Stimulated activated memory B cell treated with anti-CD40 and anti-IgM and Interleukin-4, amounts not matched to agents 10 μg/mL and 1 μg/mL and 100 μg/mL, for 72 hours (primary cell): Measurements from ENCODE around the gene NUDT5.

Experiments used
- ATAC-seq: fragments of 150-1000 bp; cut with Tn5 transposase; 2 replicates; pipeline ENCODE4 v1.10.0; 2021
- H3K27ac Mint-ChIP-seq: one replicate; pipeline ENCODE4 v1.8.0; 2022; ENCODE audit warnings: mild to moderate bottlenecking, mixed read lengths
- H3K27me3 Mint-ChIP-seq: one replicate; pipeline ENCODE4 v1.8.0; 2022; ENCODE audit warnings: mixed read lengths
- H3K36me3 Mint-ChIP-seq: one replicate; pipeline ENCODE4 v1.8.0; 2022; ENCODE audit warnings: mixed read lengths
- H3K4me1 Mint-ChIP-seq: one replicate; pipeline ENCODE4 v1.8.0; 2022; ENCODE audit warnings: mixed read lengths
- H3K4me3 Mint-ChIP-seq: one replicate; pipeline ENCODE4 v1.8.0; 2022; ENCODE audit warnings: mild to moderate bottlenecking, moderate library complexity, mixed read lengths
- H3K9me3 Mint-ChIP-seq: one replicate; pipeline ENCODE4 v1.8.0; 2022; ENCODE audit warnings: mixed read lengths

The NUDT5 gene

DNA sequence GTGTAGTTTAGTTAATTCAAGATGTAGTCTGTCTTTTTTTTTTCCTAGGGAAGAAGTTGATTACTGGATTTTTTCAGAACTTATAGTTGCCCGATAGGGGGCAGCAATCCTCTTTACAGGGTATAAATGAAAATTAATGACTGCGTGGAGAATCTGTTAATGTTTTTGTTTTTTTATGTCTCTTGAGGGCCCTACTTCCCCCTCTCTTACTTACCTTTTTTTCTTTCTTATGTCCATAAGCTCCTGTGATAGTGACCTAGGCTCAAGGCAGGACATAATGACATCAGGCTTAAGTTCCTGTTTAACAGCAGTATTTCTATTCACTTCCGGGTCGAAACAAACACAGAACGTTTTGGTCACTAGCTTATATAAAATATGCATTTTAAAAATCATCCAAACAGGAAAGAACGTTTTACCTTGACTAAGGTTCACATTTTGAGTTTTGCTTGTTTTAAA is 19.1 kb upstream of the NUDT5 start:
- Mint-ChIP-seq H3K4me3 (peak overlapping the region; percentile 45), H3K9me3 (no peaks in the 10 kb centered on the region), H3K36me3 (peaks cover 50% of the 10 kb centered on the region), H3K27ac (peak overlapping the region; percentile 80), H3K4me1 (peaks cover 20% of the 10 kb centered on the region), H3K27me3 (no peaks in the 10 kb centered on the region)
- ATAC-seq = no peak

DNA sequence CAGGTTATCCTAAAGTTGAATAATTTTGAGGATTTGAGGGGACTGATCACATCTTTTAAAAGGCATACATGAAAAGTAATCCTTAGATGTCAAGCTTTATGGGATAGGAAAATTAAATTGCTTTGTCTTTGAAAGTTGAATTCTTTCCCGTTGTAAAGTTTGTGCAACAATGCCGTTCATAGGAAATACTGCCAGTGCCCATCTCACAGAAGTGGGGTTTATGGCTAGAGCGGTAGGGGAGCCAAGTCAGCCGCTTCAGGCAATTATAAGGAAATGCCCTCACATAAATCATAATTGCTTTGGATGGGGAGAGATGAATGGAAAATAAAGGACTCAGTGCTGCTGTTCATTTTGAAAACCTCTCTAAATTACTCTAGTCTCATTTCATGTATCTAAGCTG is 18.4 kb upstream of the NUDT5 start:
- peak overlapping the region; percentile 80 for H3K27ac Mint-ChIP-seq

DNA sequence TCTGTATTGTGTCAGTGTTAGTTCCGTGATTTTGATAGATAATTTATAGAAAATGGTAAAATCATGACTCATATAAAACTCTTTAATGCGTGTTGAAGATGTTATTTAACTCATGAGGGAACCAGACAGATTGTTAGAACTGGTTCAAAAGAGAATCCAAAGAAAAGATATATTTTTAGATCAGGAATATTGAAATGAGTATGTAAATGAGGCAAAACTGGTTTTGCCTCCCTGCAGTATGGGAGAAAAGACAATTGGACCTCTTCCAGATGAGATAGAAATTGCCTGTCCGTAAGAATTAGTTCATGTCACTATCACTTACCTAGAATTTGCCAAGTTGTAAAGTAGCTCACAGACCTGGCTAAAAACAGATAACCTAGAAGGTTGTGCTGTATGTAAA is 17.9 kb upstream of the NUDT5 start:
- peaks cover 49% of the 10 kb centered on the region for H3K36me3 Mint-ChIP-seq
- no peak overlapping the region for H3K4me3 Mint-ChIP-seq

More for the DNA sequence above, 18.4 kb upstream of the NUDT5 start:
- Mint-ChIP-seq H3K36me3 (peaks cover 49% of the 10 kb centered on the region), H3K4me3 (no peak overlapping the region), H3K27me3 (no peaks in the 10 kb centered on the region), H3K9me3 (no peaks in the 10 kb centered on the region), H3K4me1 (peaks cover 24% of the 10 kb centered on the region)
- ATAC-seq = no peak

DNA sequence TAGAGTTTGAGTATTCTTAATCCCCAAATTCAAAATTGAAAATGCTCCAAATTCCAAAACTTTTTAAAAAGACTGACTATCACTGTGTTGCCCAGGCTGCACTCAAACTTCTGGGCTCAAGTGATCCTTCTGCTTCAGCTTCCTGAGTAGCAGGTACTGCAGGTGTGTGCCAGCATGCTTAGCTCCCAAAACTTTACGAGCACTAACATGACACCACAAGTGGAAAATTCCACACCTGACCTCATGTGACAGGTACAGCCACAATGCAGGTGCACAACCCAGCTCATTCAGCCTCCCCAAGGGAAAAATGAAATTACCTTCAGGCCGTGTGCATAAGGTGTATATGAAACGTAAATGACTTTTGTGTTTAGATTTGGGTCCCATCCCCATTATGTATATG is 16.8 kb upstream of the NUDT5 start:
- H3K27me3 Mint-ChIP-seq = no peaks in the 10 kb centered on the region
- peak overlapping the region; percentile 40 for H3K27ac Mint-ChIP-seq
- no peak overlapping the region for H3K4me3 Mint-ChIP-seq
- H3K36me3 Mint-ChIP-seq = peaks cover 57% of the 10 kb centered on the region
- peaks cover 37% of the 10 kb centered on the region for H3K4me1 Mint-ChIP-seq
- no peaks in the 10 kb centered on the region for H3K9me3 Mint-ChIP-seq
- ATAC-seq = no peak

More for the DNA sequence above, 17.9 kb upstream of the NUDT5 start:
- Mint-ChIP-seq H3K27me3 (no peaks in the 10 kb centered on the region), H3K4me1 (peaks cover 28% of the 10 kb centered on the region), H3K27ac (peak overlapping the region; percentile 80), H3K9me3 (no peaks in the 10 kb centered on the region)
- no peak for ATAC-seq

DNA sequence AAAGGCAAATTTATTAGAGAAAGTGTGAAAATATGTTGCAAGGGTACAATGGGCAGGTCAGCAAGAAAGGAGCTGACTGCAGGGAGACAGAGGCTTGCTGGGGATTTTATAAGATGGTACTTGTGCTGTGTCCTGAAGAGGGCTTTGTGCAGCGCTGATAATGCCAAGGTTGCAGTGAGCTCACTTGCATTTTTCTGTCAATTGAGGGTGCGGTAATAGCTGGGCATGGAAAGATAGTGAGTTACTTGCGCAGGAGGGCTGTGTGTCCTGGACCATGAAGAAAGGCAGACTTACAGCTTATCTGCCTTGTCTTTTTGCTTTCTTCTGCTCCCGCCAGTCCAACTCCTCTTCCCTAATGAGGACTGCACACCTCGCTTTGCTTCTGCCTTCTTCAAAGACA is 12.8 kb upstream of the NUDT5 start:
- peaks cover 67% of the 10 kb centered on the region for H3K36me3 Mint-ChIP-seq
- no peak for ATAC-seq
- no peaks in the 10 kb centered on the region for H3K27me3 Mint-ChIP-seq
- H3K4me1 Mint-ChIP-seq = peaks cover 30% of the 10 kb centered on the region
- no peak overlapping the region for H3K4me3 Mint-ChIP-seq
- H3K9me3 Mint-ChIP-seq = no peaks in the 10 kb centered on the region
- peak overlapping the region; percentile 28 for H3K27ac Mint-ChIP-seq

DNA sequence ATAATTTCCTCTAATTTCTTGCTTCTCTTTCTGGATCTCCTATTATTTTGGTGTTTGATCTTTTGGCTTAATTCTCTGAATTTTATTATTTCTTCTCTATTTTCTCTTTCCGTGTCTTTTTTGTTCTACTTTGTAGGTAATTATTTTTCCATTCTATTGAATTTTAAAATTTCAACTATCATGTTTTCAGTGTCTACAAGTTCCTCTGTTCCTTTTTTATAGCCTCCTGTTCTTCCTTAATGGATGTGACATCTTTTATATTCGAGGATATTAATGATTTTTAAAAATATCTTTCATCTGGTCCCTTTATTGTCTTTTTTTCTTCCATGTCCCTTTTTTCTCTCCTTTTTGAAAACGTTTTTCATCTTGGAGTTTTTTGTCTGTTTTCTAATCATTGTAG is 11.4 kb upstream of the NUDT5 start:
- H3K36me3 Mint-ChIP-seq = peaks cover 63% of the 10 kb centered on the region
- H3K27me3 Mint-ChIP-seq = no peaks in the 10 kb centered on the region
- peaks cover 42% of the 10 kb centered on the region for H3K4me1 Mint-ChIP-seq
- ATAC-seq = no peak
- H3K4me3 Mint-ChIP-seq = no peak overlapping the region
- no peaks in the 10 kb centered on the region for H3K9me3 Mint-ChIP-seq
- peak overlapping the region; percentile 36 for H3K27ac Mint-ChIP-seq

DNA sequence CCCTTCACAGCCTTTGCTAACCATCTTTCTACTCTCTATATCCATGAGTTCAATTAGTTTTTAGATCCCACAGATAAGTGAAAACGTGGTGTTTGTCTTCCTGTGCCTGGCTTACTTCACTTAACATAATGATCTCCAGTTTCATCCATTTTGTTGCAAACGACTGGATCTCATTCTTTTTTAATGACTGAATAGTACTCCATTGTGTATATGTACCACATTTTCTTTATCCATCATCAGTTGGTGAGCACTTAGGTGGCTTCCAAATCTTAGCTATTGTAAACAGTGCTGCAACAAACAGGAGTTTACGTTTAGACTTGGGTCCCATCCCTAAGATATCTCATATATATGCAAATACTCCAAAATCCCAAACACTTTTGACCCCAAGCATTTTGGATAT is 9.4 kb upstream of the NUDT5 start:
- Mint-ChIP-seq H3K27ac (no peak overlapping the region), H3K36me3 (peaks cover 63% of the 10 kb centered on the region), H3K4me1 (peaks cover 49% of the 10 kb centered on the region), H3K4me3 (no peak overlapping the region), H3K9me3 (no peaks in the 10 kb centered on the region), H3K27me3 (no peaks in the 10 kb centered on the region)
- ATAC-seq = no peak

DNA sequence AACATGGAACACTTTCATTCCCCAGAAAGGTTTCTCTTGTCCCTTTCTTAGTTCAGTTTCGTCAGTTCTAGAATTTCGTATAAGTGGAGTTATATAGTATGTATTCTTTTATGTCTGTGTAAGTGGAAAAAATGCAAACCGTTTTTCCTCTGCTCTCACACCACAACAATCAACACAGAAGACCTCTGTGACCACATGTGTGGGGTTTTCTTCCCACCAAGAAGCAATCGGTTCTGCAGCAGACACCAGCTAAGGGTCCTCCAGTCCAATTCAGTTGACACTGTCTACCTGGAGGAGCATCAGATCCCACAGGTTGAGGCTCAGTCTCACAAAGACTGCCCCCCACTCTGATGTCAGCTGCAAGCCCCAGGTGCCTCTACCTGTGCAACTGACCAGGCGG is 6.5 kb upstream of the NUDT5 start:
- H3K27ac Mint-ChIP-seq = no peak overlapping the region

DNA sequence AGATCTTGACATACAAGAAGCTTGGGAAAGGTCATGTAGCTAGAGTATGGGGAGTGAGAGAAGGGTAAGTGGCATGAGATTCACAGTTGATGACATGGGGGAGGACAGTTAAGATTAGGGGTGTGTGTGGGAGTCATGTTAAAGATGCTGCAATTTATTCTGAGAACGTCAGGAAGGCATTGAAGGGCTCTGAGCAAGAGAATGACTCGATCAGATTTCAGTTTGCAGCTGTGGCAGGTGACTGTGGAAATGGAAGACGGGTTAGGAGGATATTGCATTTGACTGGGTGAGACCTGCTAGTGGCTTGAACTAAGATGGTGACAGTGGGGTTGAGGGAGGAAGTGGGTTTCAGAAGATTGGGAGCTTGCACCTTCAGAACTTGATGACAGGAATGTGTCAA is 5.9 kb upstream of the NUDT5 start:
- peaks cover 41% of the 10 kb centered on the region for H3K4me1 Mint-ChIP-seq
- no peaks in the 10 kb centered on the region for H3K9me3 Mint-ChIP-seq
- no peaks in the 10 kb centered on the region for H3K27me3 Mint-ChIP-seq
- no peak overlapping the region for H3K27ac Mint-ChIP-seq
- peaks cover 42% of the 10 kb centered on the region for H3K36me3 Mint-ChIP-seq
- ATAC-seq = no peak
- H3K4me3 Mint-ChIP-seq = no peak overlapping the region

More for the DNA sequence above, 6.5 kb upstream of the NUDT5 start:
- Mint-ChIP-seq H3K27me3 (no peaks in the 10 kb centered on the region), H3K36me3 (peaks cover 46% of the 10 kb centered on the region), H3K4me3 (no peak overlapping the region), H3K9me3 (no peaks in the 10 kb centered on the region), H3K4me1 (peaks cover 42% of the 10 kb centered on the region)
- ATAC-seq = no peak

DNA sequence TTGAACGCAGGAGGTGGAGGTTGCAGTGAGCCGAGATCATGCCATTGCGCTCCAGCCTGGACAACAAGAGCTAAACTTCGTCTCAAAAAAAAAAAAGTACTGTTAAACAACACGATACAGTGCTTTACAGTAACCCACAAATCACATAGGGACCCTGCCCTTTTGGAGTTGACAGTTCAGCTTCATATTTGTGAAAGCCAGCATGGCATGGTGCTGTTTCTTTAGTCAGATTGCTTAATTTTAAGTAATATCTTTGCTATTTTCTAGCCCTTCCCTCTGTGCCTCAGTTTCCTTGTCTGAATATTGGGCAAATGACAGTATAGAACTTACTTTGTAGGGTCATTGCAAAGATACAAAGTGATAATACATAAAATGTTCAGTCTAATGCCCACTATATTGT is 5.2 kb upstream of the NUDT5 start:
- Mint-ChIP-seq H3K4me1 (peaks cover 46% of the 10 kb centered on the region), H3K27ac (no peak overlapping the region), H3K27me3 (no peaks in the 10 kb centered on the region), H3K9me3 (no peaks in the 10 kb centered on the region), H3K36me3 (peaks cover 43% of the 10 kb centered on the region), H3K4me3 (no peak overlapping the region)
- no peak for ATAC-seq

DNA sequence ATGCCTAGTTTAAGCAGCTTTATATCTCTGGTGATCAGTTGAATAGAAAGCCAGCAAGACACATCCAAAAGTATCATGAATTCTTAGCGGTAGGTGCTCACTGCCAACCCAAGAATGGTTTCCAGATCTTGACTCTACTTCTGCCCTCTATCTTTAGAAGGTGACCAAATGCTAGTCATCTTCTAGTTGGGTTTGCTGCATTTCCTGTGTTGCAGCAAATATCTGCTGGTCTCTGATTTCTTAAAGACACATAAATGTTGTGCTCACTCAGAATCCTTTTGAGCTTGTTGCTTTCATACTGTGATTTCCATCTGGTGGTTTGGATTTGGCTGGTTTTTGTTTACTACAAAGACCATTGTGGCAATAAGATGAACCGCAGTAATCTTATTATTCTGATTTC is 2.5 kb upstream of the NUDT5 start:
- Mint-ChIP-seq H3K4me3 (peak overlapping the region; percentile 15), H3K27me3 (no peaks in the 10 kb centered on the region), H3K27ac (no peak overlapping the region), H3K9me3 (no peaks in the 10 kb centered on the region), H3K4me1 (peaks cover 54% of the 10 kb centered on the region), H3K36me3 (peaks cover 31% of the 10 kb centered on the region)
- ATAC-seq = no peak

DNA sequence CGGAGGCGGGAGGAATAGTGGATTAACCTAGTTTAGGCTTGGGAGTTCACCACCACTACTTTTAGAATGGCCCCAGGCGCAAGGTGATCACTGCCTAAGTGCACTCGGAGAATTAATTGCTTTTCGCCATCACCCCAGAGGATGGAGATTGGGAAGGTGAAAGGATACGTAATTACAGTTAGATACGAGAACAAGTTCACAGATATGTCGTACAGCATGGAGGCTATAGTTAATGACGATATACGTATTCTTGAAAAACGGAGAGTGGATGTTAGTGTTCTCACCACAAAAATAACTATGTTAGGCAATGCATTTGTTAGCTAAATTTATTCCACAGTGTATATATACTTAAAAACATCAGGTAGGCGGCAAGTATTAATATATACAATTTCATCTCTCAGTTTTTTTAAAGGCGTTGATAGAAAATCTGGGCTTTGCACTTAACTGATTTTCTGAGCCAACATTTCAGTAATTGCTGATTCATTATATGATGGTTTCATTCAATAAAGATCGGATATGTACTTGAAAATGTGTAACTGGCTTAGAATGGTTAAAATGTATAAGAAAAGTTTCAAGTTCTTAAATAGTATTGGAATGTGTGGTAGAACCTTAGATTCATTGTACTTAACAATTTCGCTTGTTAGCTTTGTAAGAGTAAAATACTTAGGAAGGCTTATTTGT is 980 bp upstream of the NUDT5 start:
- Mint-ChIP-seq H3K4me1 (peaks cover 53% of the 10 kb centered on the region), H3K9me3 (no peaks in the 10 kb centered on the region), H3K36me3 (peaks cover 37% of the 10 kb centered on the region), H3K27me3 (no peaks in the 10 kb centered on the region), H3K4me3 (peak overlapping the region; percentile 94), H3K27ac (peak overlapping the region; percentile 95)
- ATAC-seq = no peak

DNA sequence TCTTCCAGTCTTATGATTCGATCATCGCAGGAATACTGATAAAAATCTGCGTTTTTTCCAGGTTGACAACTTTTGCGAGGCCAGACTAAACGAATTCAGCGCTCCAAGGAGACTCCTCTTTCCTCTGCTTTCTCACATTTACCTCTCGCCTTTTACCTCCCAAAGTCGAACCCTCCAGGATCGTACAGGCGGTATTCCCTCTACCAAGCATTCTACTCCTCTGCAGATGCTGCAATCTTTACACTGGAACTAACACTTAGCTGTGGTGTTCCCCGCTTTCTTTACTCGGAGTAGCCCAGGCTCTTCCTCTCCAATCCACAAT is 449 bp downstream of the NUDT5 start:
- Mint-ChIP-seq H3K27me3 (no peaks in the 10 kb centered on the region), H3K4me1 (peaks cover 57% of the 10 kb centered on the region), H3K36me3 (peaks cover 29% of the 10 kb centered on the region), H3K9me3 (no peaks in the 10 kb centered on the region), H3K27ac (peak overlapping the region; percentile 95), H3K4me3 (peak overlapping the region; percentile 94)
- ATAC-seq = peak; percentile 18

DNA sequence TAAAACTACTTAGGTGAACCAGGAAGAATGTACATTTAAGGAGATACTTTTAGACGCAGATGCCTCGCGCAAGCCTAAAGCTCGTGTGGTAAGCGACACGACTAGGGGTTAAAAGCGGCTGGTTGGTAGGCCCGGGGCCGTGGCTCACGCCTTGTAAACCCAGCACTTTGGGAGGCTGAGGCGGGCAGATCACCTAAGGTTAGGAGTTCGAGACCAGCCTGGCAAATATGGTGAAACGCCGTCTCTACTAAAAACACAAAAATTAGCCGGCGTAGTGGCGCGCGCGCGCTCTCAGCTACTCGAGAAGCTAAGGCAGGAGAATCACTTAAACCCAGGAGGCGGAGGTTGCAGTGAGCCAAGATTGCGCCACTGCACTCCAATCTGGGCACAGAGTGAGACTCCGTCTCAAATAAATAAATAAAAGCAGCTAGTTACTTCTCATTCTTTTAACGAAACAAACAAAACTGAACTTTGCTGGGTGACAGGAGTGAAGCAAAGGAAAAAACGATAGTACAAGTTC is 879 bp downstream of the NUDT5 start:
- H3K27ac Mint-ChIP-seq = peak overlapping the region; percentile 95
- no peaks in the 10 kb centered on the region for H3K27me3 Mint-ChIP-seq
- H3K4me1 Mint-ChIP-seq = peaks cover 58% of the 10 kb centered on the region
- H3K36me3 Mint-ChIP-seq = peaks cover 29% of the 10 kb centered on the region
- no peak for ATAC-seq
- peak overlapping the region; percentile 94 for H3K4me3 Mint-ChIP-seq
- no peaks in the 10 kb centered on the region for H3K9me3 Mint-ChIP-seq

DNA sequence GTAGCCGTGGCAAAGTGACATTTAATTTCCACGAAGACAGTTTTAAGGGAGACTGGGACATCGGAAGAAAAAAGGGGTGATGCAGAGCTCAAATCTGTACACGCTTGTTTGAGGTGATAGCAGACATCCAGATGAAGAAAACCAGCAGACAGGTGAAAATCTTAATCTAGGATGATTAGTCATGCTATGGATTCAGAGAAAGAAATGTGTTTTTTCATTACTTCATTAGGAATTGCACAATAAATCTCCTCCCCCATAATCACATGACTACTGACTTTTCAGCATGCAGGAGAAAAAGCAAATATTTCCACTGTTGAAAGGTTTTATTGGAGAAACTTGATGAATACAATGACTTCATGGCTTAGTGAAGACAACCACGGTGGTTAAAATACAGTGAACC is 2.5 kb downstream of the NUDT5 start:
- no peak overlapping the region for H3K4me3 Mint-ChIP-seq
- H3K27ac Mint-ChIP-seq = no peak overlapping the region
- peaks cover 46% of the 10 kb centered on the region for H3K4me1 Mint-ChIP-seq

DNA sequence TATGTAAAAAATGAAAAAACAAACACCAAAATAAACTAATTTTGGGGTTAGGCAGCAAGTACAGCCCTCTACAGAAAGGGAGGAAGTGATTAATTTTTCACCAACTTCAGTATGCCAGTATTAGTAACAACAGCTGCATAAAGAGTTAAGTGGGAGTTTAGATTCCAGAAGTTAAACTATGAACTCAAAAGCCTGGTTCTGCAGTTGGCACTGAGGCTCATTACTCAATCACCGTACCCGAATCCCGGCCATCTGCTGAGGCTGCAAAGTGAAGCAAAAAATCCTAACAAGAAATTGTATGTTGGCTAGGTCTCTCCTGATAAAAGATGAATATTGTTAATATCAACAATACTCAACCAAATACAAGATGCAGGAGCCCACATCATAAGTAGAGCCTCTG is 4.0 kb downstream of the NUDT5 start:
- H3K4me1 Mint-ChIP-seq = peaks cover 48% of the 10 kb centered on the region
- peaks cover 40% of the 10 kb centered on the region for H3K36me3 Mint-ChIP-seq
- ATAC-seq = no peak
- H3K27me3 Mint-ChIP-seq = no peaks in the 10 kb centered on the region
- H3K27ac Mint-ChIP-seq = no peak overlapping the region
- no peak overlapping the region for H3K4me3 Mint-ChIP-seq
- no peaks in the 10 kb centered on the region for H3K9me3 Mint-ChIP-seq

More for the DNA sequence above, 2.5 kb downstream of the NUDT5 start:
- Mint-ChIP-seq H3K36me3 (peaks cover 25% of the 10 kb centered on the region), H3K27me3 (no peaks in the 10 kb centered on the region), H3K9me3 (no peaks in the 10 kb centered on the region)
- ATAC-seq = no peak
